K562 (cell line): ENCODE measurements around the gene MGAT5. TPM values are rescaled to one million over a fixed set of nuclear protein-coding genes. Genes with fewer than 3 reads are reported as not detected.

Experiments used
- ATAC-seq: fragments of 200-7000 bp; cut with Tn5 transposase; 3 replicates; pipeline ENCODE4 v1.9.1; 2020; ENCODE audit warnings: moderate library complexity
- BruUV-seq: library from RNA; stranded (reverse); fragments of 400-500 nt; replicated peaks from 2 replicates; lab custom pipeline; 2021; lab: Mats Ljungman, UMichigan
- CTCF ChIA-PET: fragments of 300-600 bp; formaldehyde crosslinking; extraction: SDS; loops from one replicate; lab custom pipeline; 2021; ENCODE audit warnings: low intra/inter-chr PET ratio; lab: Yijun Ruan, JAX
- POLR2A ChIA-PET: fragments of 300-600, 350-650 bp; sonication (Branson Sonifier 250); formaldehyde crosslinking; extraction: SDS; loops from one replicate; lab custom pipeline; 2021; ENCODE audit warnings: antibody characterized with exemption, inconsistent platforms; lab: Yijun Ruan, JAX
- DNase-seq, 4 experiments: peaks; one replicate each; pipeline versions ENCODE4 v3.0.0 to v3.0.0-alpha.2; 2011 to 2018; ENCODE audit warnings: low spot score in 3 of 4, mixed read lengths in 3 of 4; ENCODE audit errors: extremely low read depth in 1 of 4
- FAIRE-seq: peaks from 2 replicates; lab custom pipeline; 2011; peaks lifted over from hg19 to GRCh38; lab: Jason Lieb, UNC
- H2AFZ ChIP-seq: 2 replicates; pipeline ENCODE4 v1.6.0; 2011; ENCODE audit warnings: low read depth, low read length, control low read depth, inconsistent platforms
- H3K27ac ChIP-seq: fragments of 200-600 bp; 3 replicates; pipeline ENCODE4 v1.8.0; 2011; ENCODE audit warnings: low read depth, mild to moderate bottlenecking, control low read depth, inconsistent platforms, low read length, moderate library complexity, mixed read lengths; ENCODE audit errors: extremely low read depth
- H3K27me3 ChIP-seq, 2 experiments: fragments of 300-600 bp in 1 of 2; 2 replicates in 1 of 2; 3 replicates in 1 of 2; pipeline versions ENCODE4 v1.6.0 to v1.8.0; 2011; ENCODE audit warnings: inconsistent platforms in 2 of 2, low read length in 2 of 2, mild to moderate bottlenecking in 1 of 2, mixed read lengths in 1 of 2, moderate library complexity in 1 of 2; ENCODE audit not compliant: control insufficient read depth in 2 of 2, insufficient read depth in 2 of 2
- H3K36me3 ChIP-seq: fragments of 300-600 bp; 3 replicates; pipeline ENCODE4 v1.8.0; 2011; ENCODE audit warnings: mild to moderate bottlenecking, low read length, inconsistent platforms; ENCODE audit not compliant: control insufficient read depth, insufficient read depth
- H3K4me1 ChIP-seq, 2 experiments: fragments of 200-600 bp in 1 of 2; replicated peaks in 1 of 2; 2 replicates in 1 of 2; 3 replicates in 1 of 2; pipeline versions ENCODE4 v1.5.1 to v1.8.0; 2011; ENCODE audit warnings: inconsistent platforms in 2 of 2, low read length in 2 of 2, mild to moderate bottlenecking in 1 of 2, mixed read lengths in 1 of 2, moderate library complexity in 1 of 2; ENCODE audit not compliant: control insufficient read depth in 2 of 2, insufficient read depth in 2 of 2
- H3K4me2 ChIP-seq: 2 replicates; pipeline ENCODE4 v1.6.1; 2011; ENCODE audit warnings: low read length, control low read depth, inconsistent platforms, mixed read lengths; ENCODE audit not compliant: insufficient read depth
- H3K4me3 ChIP-seq: fragments of 200-600 bp; sonication (generic), shearing (Covaris generic); 2 replicates; pipeline ENCODE4 v1.5.1; 2016; ENCODE audit warnings: control low read depth, inconsistent platforms
- H3K79me2 ChIP-seq: fragments of 200-600 bp; 3 replicates; pipeline ENCODE4 v1.8.0; 2011; ENCODE audit warnings: low read length, inconsistent platforms; ENCODE audit not compliant: control insufficient read depth, insufficient read depth
- H3K9ac ChIP-seq, 2 experiments: 2 replicates each; pipeline versions ENCODE4 v1.6.0 to v1.6.1; 2011; ENCODE audit warnings: low read depth in 2 of 2, low read length in 2 of 2, control low read depth in 1 of 2, inconsistent platforms in 1 of 2, mild to moderate bottlenecking in 1 of 2, mixed read lengths in 1 of 2; ENCODE audit not compliant: insufficient read depth in 1 of 2
- H3K9me1 ChIP-seq: one replicate; pipeline ENCODE4 v1.6.0; 2011; ENCODE audit warnings: inconsistent platforms, mild to moderate bottlenecking, low read length, moderate library complexity; ENCODE audit not compliant: control insufficient read depth, insufficient read depth
- H3K9me3 ChIP-seq: replicated peaks from 2 replicates; pipeline ENCODE4 v1.5.1; 2011; ENCODE audit warnings: low read depth, low read length, inconsistent platforms; ENCODE audit not compliant: control insufficient read depth, insufficient read depth
- H4K20me1 ChIP-seq: replicated peaks from 2 replicates; pipeline ENCODE4 v1.6.1; 2011; ENCODE audit warnings: low read length, inconsistent platforms, mixed read lengths; ENCODE audit not compliant: control insufficient read depth, insufficient read depth
- CLOCK ChIP-seq: fragments of 250-450 bp; sonication (Bioruptor Pico); IDR thresholded peaks from 2 replicates; pipeline ENCODE4 v1.4.0; 2020; ENCODE audit warnings: mild to moderate bottlenecking, moderate library complexity, borderline replicate concordance
- ETV6 ChIP-seq, 3 experiments: fragments of 150-350 bp in 1 of 3; sonication (generic) in 1 of 3; formaldehyde crosslinking in 1 of 3; IDR thresholded peaks; 2 replicates each; pipeline versions ENCODE4 v1.6.1 to v1.8.0; 2014 to 2022; ENCODE audit warnings: borderline replicate concordance in 2 of 3, low read depth in 2 of 3, antibody characterized with exemption in 1 of 3, low read length in 1 of 3, mild to moderate bottlenecking in 1 of 3, missing genetic modification reagents in 1 of 3
- MBD2 ChIP-seq: sonication (generic); IDR thresholded peaks from 2 replicates; pipeline ENCODE4 v1.6.1; 2016; ENCODE audit warnings: low read depth, borderline replicate concordance
- NCOA4 ChIP-seq: fragments of 450-650 bp; IDR thresholded peaks from 2 replicates; pipeline ENCODE4 v1.6.1; 2018; ENCODE audit warnings: mild to moderate bottlenecking; ENCODE audit not compliant: partially characterized antibody
- NKRF ChIP-seq: fragments of 450-650 bp; IDR thresholded peaks from 2 replicates; pipeline ENCODE4 v1.6.1; 2016; ENCODE audit warnings: borderline replicate concordance
- PTRF ChIP-seq: fragments of 450-650 bp; IDR thresholded peaks from 2 replicates; pipeline ENCODE4 v1.6.1; 2016; ENCODE audit warnings: mild to moderate bottlenecking, missing genetic modification characterization, missing compliant biosample characterization
- RFX5 ChIP-seq: IDR thresholded peaks from 2 replicates; pipeline ENCODE4 v1.6.1; 2011; ENCODE audit warnings: low read depth, mild to moderate bottlenecking, improper control_type of control experiment, low read length
- SAP30 ChIP-seq: fragments of 200-600 bp; sonication (generic); IDR thresholded peaks from 2 replicates; pipeline ENCODE4 v1.6.1; 2012; ENCODE audit warnings: borderline replicate concordance, low read depth, mild to moderate bottlenecking, moderate library complexity, low read length, control low read depth, inconsistent platforms; ENCODE audit not compliant: insufficient read depth, poor library complexity, severe bottlenecking
- ZFP30 ChIP-seq: fragments of 250-450 bp; sonication (Bioruptor Pico); IDR thresholded peaks from 2 replicates; pipeline ENCODE4 v1.8.0; 2022; ENCODE audit warnings: moderate library complexity, mild to moderate bottlenecking, inconsistent platforms, borderline replicate concordance
- ZNF589 ChIP-seq: fragments of 200-800 bp; sonication (Bioruptor generic); IDR thresholded peaks from 2 replicates; pipeline ENCODE4 v1.6.1; 2016; ENCODE audit warnings: low read depth, missing genetic modification characterization, missing compliant biosample characterization
- WGBS: fragments of 100-300 bp; shearing (Covaris generic); methylation state at CpG from one replicate; pipeline ENCODE4 v1.1.6; 2016; ENCODE audit warnings: low coverage, mixed read lengths; ENCODE audit not compliant: insufficient coverage; ENCODE audit errors: missing lambda C conversion rate; 5-methylcytosine and 5-hydroxymethylcytosine counted together
- in situ Hi-C: fragments of 300-500 bp; cut with MboI; formaldehyde crosslinking; loops from 4 replicates; pipeline ENCODE4 v1.15.0; 2018; ENCODE audit warnings: inconsistent platforms, mixed read lengths
- intact Hi-C: fragments of 100-400 bp; cut with micrococcal nuclease; formaldehyde crosslinking; loops from 2 replicates; pipeline ENCODE4 v1.14.2; 2022
- polyA plus RNA-seq, 8 experiments: library from polyadenylated mRNA; depleted of rRNA in 4 of 8; stranded (reverse) in 5 of 8; unstranded in 3 of 8; fragments of >200 nt; fragmentation: Nextera tagmentation in 2 of 8; fragmentation: Illumina TruSeq in 1 of 8; extraction: Ambion mirVana in 2 of 8; extraction: Trizol in 1 of 8; gene quantifications; 2 replicates each; pipeline versions ENCODE4 v1.2.1 to v1.2.3, GENCODE V29; 2011 to 2014; ENCODE audit warnings: inconsistent platforms in 1 of 8, missing spikeins in 1 of 8
- total RNA-seq, 7 experiments: library from RNA; depleted of rRNA in 6 of 7; stranded (reverse); fragments of >200 nt in 6 of 7; fragmentation: Illumina TruSeq in 2 of 7; extraction: Trizol in 2 of 7; gene quantifications; 2 replicates each; pipeline versions ENCODE4 v1.2.1 to v1.2.3, GENCODE V29; 2011 to 2021; ENCODE audit warnings: low replicate concordance in 1 of 7
- TF ChIP-seq, protein P1 (sequence below): fragments of 450-650 bp; IDR thresholded peaks from 2 replicates; pipeline ENCODE4 v1.6.1; 2016

MGAT5 gene
- total and polyA plus RNA-seq, 9 of the 15 experiments (the other 6 are each of a cell fraction or from before 2014, with no cell fraction given) = 1.6 to 18.6 (median 11.1) TPM

- TF ChIP-seq SAP30 (no peak), ZFP30 (no peak)
Measured at GRCh38 chr2:134279417-134279816, 25.5 kb downstream of the MGAT5 start (continued).

DNA sequence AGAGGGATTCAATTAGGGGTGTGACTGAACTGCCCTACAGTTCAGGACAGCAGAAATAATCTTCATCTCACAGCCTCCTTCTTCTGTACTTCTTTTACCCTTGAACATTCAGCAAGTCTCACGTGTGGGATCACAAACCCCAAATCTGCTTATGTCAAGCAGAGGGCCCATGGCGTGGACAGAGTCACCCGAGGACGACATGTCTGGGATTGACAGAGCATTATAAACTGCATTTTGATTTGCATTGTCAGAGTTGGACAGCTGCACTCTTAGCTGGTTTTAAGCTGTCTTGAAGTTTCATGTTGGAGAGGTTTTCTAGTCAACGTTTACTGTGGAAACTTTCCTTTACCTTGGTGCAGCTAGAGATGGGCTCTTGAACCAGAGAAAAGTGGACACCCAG is 26.4 kb downstream of the MGAT5 start:
- ChIA-PET POLR2A (no interaction called here), CTCF (no interaction called here)
- BruUV-seq = no TSS peak
- Histone ChIP-seq H3K9me3 (no peaks in the 10 kb centered on the region), H3K36me3 (no peaks in the 10 kb centered on the region), H3K4me2 (no peak overlapping the region), H3K4me3 (no peak overlapping the region), H3K9me1 (no peaks in the 10 kb centered on the region), H3K27ac (no peak overlapping the region), H3K9ac (no peak overlapping the region), H2AFZ (no peak overlapping the region), H3K27me3 (no peaks in the 10 kb centered on the region), H3K4me1 (no peaks in the 10 kb centered on the region), H3K79me2 (no peaks in the 10 kb centered on the region), H4K20me1 (0 out of 2 replicates have a peak, but pooled peaks cover 4% of the 10 kb centered on the region)
- no peak for TF ChIP-seq PTRF (tag)
- TF ChIP-seq NKRF = no peak
- no peak for TF ChIP-seq MBD2
- no peak for TF ChIP-seq CLOCK (CRISPR knock-in tag)
- TF ChIP-seq, protein P1, sequence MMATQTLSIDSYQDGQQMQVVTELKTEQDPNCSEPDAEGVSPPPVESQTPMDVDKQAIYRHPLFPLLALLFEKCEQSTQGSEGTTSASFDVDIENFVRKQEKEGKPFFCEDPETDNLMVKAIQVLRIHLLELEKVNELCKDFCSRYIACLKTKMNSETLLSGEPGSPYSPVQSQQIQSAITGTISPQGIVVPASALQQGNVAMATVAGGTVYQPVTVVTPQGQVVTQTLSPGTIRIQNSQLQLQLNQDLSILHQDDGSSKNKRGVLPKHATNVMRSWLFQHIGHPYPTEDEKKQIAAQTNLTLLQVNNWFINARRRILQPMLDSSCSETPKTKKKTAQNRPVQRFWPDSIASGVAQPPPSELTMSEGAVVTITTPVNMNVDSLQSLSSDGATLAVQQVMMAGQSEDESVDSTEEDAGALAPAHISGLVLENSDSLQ = no peak
- TF ChIP-seq ZNF589 (CRISPR knock-in tag) = no peak
- no peak for TF ChIP-seq NCOA4
- no peak for TF ChIP-seq ETV6 (IDR thresholded peaks at IDR 0.05; ENCODE audit: borderline replicate concordance in 1 of 2, low read depth in 2 of 2, low read length in 1 of 2)
- no peak for TF ChIP-seq ETV6 (CRISPR knock-in tag; IDR thresholded peaks at IDR 0.05; ENCODE audit: borderline replicate concordance)
- TF ChIP-seq RFX5 = no peak
- in situ Hi-C loops (no loop called here), intact Hi-C loops (no loop called here)
- DNase-seq (no peak), ATAC-seq (no peak), FAIRE-seq (no peak)
- 39% methylated on average over 5 of the region's 5 CpGs for WGBS
